WTC11 (cell line): Measurements from ENCODE around the gene RXRA. TPM values are rescaled to one million over a fixed set of nuclear protein-coding genes. Genes with fewer than 3 reads are reported as not detected.

Experiments used
- ATAC-seq: fragments of 200-7000 bp; cut with Tn5 transposase; 2 replicates; pipeline ENCODE4 v1.10.0; 2021; ENCODE audit warnings: mild to moderate bottlenecking, moderate library complexity
- CTCF ChIA-PET: fragments of 300-600 bp; sonication (Branson Sonifier 250); formaldehyde crosslinking; loops from one replicate; lab custom pipeline; 2021; ENCODE audit warnings: antibody characterized with exemption; lab: Charles Lee
- POLR2A ChIA-PET: fragments of 350-600 bp; sonication (Branson Sonifier 250); formaldehyde crosslinking; loops from one replicate; lab custom pipeline; 2021; ENCODE audit warnings: antibody characterized with exemption; lab: Charles Lee
- DNase-seq: peaks from one replicate; pipeline ENCODE4 v3.0.0; 2021; ENCODE audit warnings: low spot score
- H3K27ac Mint-ChIP-seq: 2 replicates; pipeline ENCODE4 v1.8.0; 2021; ENCODE audit warnings: mixed read lengths
- H3K27me3 Mint-ChIP-seq: 2 replicates; pipeline ENCODE4 v1.8.0; 2021; ENCODE audit warnings: low read depth, mild to moderate bottlenecking, moderate library complexity, mixed read lengths
- H3K36me3 Mint-ChIP-seq: 2 replicates; pipeline ENCODE4 v1.8.0; 2021; ENCODE audit warnings: mixed read lengths
- H3K4me1 Mint-ChIP-seq: 2 replicates; pipeline ENCODE4 v1.8.0; 2022; ENCODE audit warnings: mixed read lengths
- H3K4me3 Mint-ChIP-seq: 2 replicates; pipeline ENCODE4 v1.8.0; 2021; ENCODE audit warnings: mild to moderate bottlenecking, moderate library complexity, mixed read lengths
- H3K9me3 Mint-ChIP-seq: 2 replicates; pipeline ENCODE4 v1.8.0; 2021; ENCODE audit warnings: mixed read lengths
- CREB1 ChIP-seq: sonication (generic); formaldehyde crosslinking; IDR thresholded peaks from 2 replicates; pipeline ENCODE4 v1.8.0; 2023; ENCODE audit warnings: mild to moderate bottlenecking, missing genetic modification reagents
- CREM ChIP-seq: sonication (generic); formaldehyde crosslinking; IDR thresholded peaks from 2 replicates; pipeline ENCODE4 v1.8.1; 2022; ENCODE audit warnings: mild to moderate bottlenecking, missing genetic modification reagents, moderate library complexity
- EMX1 ChIP-seq: fragments of 250-450 bp; sonication (Bioruptor Pico); IDR thresholded peaks from 2 replicates; pipeline ENCODE4 v1.8.0; 2021; ENCODE audit warnings: mild to moderate bottlenecking
- ESRRA ChIP-seq: sonication (generic); formaldehyde crosslinking; IDR thresholded peaks from 2 replicates; pipeline ENCODE4 v1.8.1; 2022; ENCODE audit warnings: mild to moderate bottlenecking, missing genetic modification reagents, borderline replicate concordance
- FOXJ3 ChIP-seq: sonication (generic); formaldehyde crosslinking; IDR thresholded peaks from 2 replicates; pipeline ENCODE4 v1.9.0; 2021; ENCODE audit warnings: missing genetic modification reagents, mild to moderate bottlenecking, borderline replicate concordance
- FOXP1 ChIP-seq: sonication (generic); formaldehyde crosslinking; IDR thresholded peaks from 2 replicates; pipeline ENCODE4 v1.8.0; 2022; ENCODE audit warnings: missing genetic modification reagents, mild to moderate bottlenecking, moderate library complexity, borderline replicate concordance
- GTF2I ChIP-seq: fragments of 250-450 bp; sonication (Bioruptor Pico); conservative IDR thresholded peaks from 2 replicates; pipeline ENCODE4 v1.4.0; 2021; ENCODE audit warnings: mild to moderate bottlenecking
- IRF1 ChIP-seq: sonication (generic); formaldehyde crosslinking; IDR thresholded peaks from 2 replicates; pipeline ENCODE4 v1.8.0; 2023; ENCODE audit warnings: missing genetic modification reagents
- IRF2 ChIP-seq: sonication (generic); formaldehyde crosslinking; IDR thresholded peaks from 2 replicates; pipeline ENCODE4 v1.8.0; 2022; ENCODE audit warnings: low read depth, missing genetic modification reagents, borderline replicate concordance
- MYBL2 ChIP-seq: sonication (generic); formaldehyde crosslinking; IDR thresholded peaks from 2 replicates; pipeline ENCODE4 v1.8.1; 2023; ENCODE audit warnings: mild to moderate bottlenecking, moderate library complexity, missing genetic modification reagents
- NFATC4 ChIP-seq: fragments of 250-450 bp; sonication (Bioruptor Pico); IDR thresholded peaks from 2 replicates; pipeline ENCODE4 v1.9.0; 2021; ENCODE audit warnings: mild to moderate bottlenecking
- NFYB ChIP-seq: sonication (generic); formaldehyde crosslinking; conservative IDR thresholded peaks from 2 replicates; pipeline ENCODE4 v1.8.0; 2022; ENCODE audit warnings: low read depth, missing genetic modification reagents
- NR2C2 ChIP-seq: sonication (generic); formaldehyde crosslinking; IDR thresholded peaks from 2 replicates; pipeline ENCODE4 v1.8.0; 2022; ENCODE audit warnings: mild to moderate bottlenecking, missing genetic modification reagents
- RORB ChIP-seq: fragments of 250-450 bp; sonication (Bioruptor Pico); IDR thresholded peaks from 2 replicates; pipeline ENCODE4 v1.9.0; 2021; ENCODE audit warnings: mild to moderate bottlenecking
- SOX15 ChIP-seq: fragments of 250-450 bp; sonication (Bioruptor Pico); IDR thresholded peaks from 2 replicates; pipeline ENCODE4 v1.9.0; 2021; ENCODE audit warnings: mild to moderate bottlenecking
- USF1 ChIP-seq: sonication (generic); formaldehyde crosslinking; IDR thresholded peaks from 2 replicates; pipeline ENCODE4 v1.8.0; 2022; ENCODE audit warnings: mild to moderate bottlenecking, missing genetic modification reagents
- USF2 ChIP-seq: sonication (generic); formaldehyde crosslinking; IDR thresholded peaks from 2 replicates; pipeline ENCODE4 v1.8.1; 2023; ENCODE audit warnings: mild to moderate bottlenecking, missing genetic modification reagents, moderate library complexity
- ZNF138 ChIP-seq: sonication (generic); formaldehyde crosslinking; conservative IDR thresholded peaks from 2 replicates; pipeline ENCODE4 v1.8.1; 2022; ENCODE audit warnings: mild to moderate bottlenecking, moderate library complexity, missing genetic modification reagents
- ZNF263 ChIP-seq: sonication (generic); formaldehyde crosslinking; IDR thresholded peaks from 2 replicates; pipeline ENCODE4 v1.8.1; 2022; ENCODE audit warnings: low read depth, mild to moderate bottlenecking, moderate library complexity, missing genetic modification reagents
- ZNF423 ChIP-seq: fragments of 250-450 bp; sonication (Bioruptor Pico); IDR thresholded peaks from 2 replicates; pipeline ENCODE4 v2.1.2; 2022; ENCODE audit warnings: mild to moderate bottlenecking, moderate library complexity
- total RNA-seq: library from RNA; stranded (reverse); gene quantifications from 3 replicates; pipeline ENCODE4 v1.2.3, GENCODE V29; 2021

The RXRA gene
- total RNA-seq, 1 experiment from 2014 or later, result 27.5 TPM

GRCh38 chr9:134378901-134379338 is 52.7 kb downstream of the RXRA start:
- no peaks in the 10 kb centered on the region for H3K27me3 Mint-ChIP-seq
- H3K4me1 Mint-ChIP-seq, result peaks cover 5% of the 10 kb centered on the region
- H3K27ac Mint-ChIP-seq, result no peak overlapping the region
- POLR2A ChIA-PET, result no interaction called here
- H3K36me3 Mint-ChIP-seq, result no peaks in the 10 kb centered on the region
- no peak for ATAC-seq
- CTCF ChIA-PET, result interaction anchor here (0.6 to 1.5 kb wide), 5 partner anchors 17 to 97 kb away, joined by 3 read pairs; no protein-coding TSS in a partner anchor
- no peaks in the 10 kb centered on the region for H3K9me3 Mint-ChIP-seq
- no peak overlapping the region for H3K4me3 Mint-ChIP-seq
- DNase-seq, result no peak
- TF ChIP-seq NFATC4 (CRISPR knock-in tag), result no peak
- TF ChIP-seq ZNF423, result peak; percentile 79

GRCh38 chr9:134379831-134380365 is 53.6 kb downstream of the RXRA start:
- TF ChIP-seq ZNF138 (CRISPR knock-in tag), result no peak
- no peak for TF ChIP-seq SOX15 (CRISPR knock-in tag)
- TF ChIP-seq CREB1 (CRISPR knock-in tag), result no peak
- no peak for TF ChIP-seq FOXJ3 (CRISPR knock-in tag)
- TF ChIP-seq RORB (CRISPR knock-in tag), result no peak
- 0 out of 2 replicates have a peak, but pooled peaks have one; percentile 7 for TF ChIP-seq ZNF423
- no peak for TF ChIP-seq ZNF263 (CRISPR knock-in tag)
- no peak for TF ChIP-seq EMX1
- TF ChIP-seq, all 79 proteins: peak for 1
- peaks cover 5% of the 10 kb centered on the region for H3K4me1 Mint-ChIP-seq
- H3K36me3 Mint-ChIP-seq, result no peaks in the 10 kb centered on the region
- H3K4me3 Mint-ChIP-seq, result no peak overlapping the region
- H3K9me3 Mint-ChIP-seq, result no peaks in the 10 kb centered on the region
- no peak for ATAC-seq
- CTCF ChIA-PET, result interaction anchor here (0.5 to 1.5 kb wide), 2 partner anchors 70 to 131 kb away, joined by 3 read pairs; no protein-coding TSS in a partner anchor
- DNase-seq, result no peak
- H3K27ac Mint-ChIP-seq, result no peak overlapping the region
- POLR2A ChIA-PET, result no interaction called here
- no peaks in the 10 kb centered on the region for H3K27me3 Mint-ChIP-seq

GRCh38 chr9:134380542-134381271 is 54.5 kb downstream of the RXRA start:
- peak overlapping the region; percentile 89 for H3K27ac Mint-ChIP-seq

More at GRCh38 chr9:134380542-134381271, 54.5 kb downstream of the RXRA start:
- no peaks in the 10 kb centered on the region for H3K9me3 Mint-ChIP-seq
- no peaks in the 10 kb centered on the region for H3K27me3 Mint-ChIP-seq
- TF ChIP-seq IRF2 (CRISPR knock-in tag), result no peak
- TF ChIP-seq USF1 (CRISPR knock-in tag), result no peak
- no peak for TF ChIP-seq IRF1 (CRISPR knock-in tag)
- no peak for TF ChIP-seq NR2C2 (CRISPR knock-in tag)
- no peak for TF ChIP-seq USF2 (CRISPR knock-in tag)
- no peak for TF ChIP-seq ESRRA
- TF ChIP-seq GTF2I (CRISPR knock-in tag), result no peak
- TF ChIP-seq FOXP1 (CRISPR knock-in tag), result no peak
- TF ChIP-seq CREM (CRISPR knock-in tag), result no peak
- no peak for TF ChIP-seq NFYB (CRISPR knock-in tag)
- TF ChIP-seq RORB (CRISPR knock-in tag), result no peak
- TF ChIP-seq MYBL2 (CRISPR knock-in tag), result no peak
- POLR2A ChIA-PET, result no interaction called here
- DNase-seq (no peak), ATAC-seq (no peak)
- H3K36me3 Mint-ChIP-seq, result no peaks in the 10 kb centered on the region
- no peak overlapping the region for H3K4me3 Mint-ChIP-seq
- CTCF ChIA-PET, result interaction anchor here (0.7 kb wide), 1 partner anchor 35 kb away, joined by 3 read pairs; no protein-coding TSS in a partner anchor
- peaks cover 5% of the 10 kb centered on the region for H3K4me1 Mint-ChIP-seq
